ENCODE data around the gene CAMK1D.

Gene CAMK1D

DNA sequence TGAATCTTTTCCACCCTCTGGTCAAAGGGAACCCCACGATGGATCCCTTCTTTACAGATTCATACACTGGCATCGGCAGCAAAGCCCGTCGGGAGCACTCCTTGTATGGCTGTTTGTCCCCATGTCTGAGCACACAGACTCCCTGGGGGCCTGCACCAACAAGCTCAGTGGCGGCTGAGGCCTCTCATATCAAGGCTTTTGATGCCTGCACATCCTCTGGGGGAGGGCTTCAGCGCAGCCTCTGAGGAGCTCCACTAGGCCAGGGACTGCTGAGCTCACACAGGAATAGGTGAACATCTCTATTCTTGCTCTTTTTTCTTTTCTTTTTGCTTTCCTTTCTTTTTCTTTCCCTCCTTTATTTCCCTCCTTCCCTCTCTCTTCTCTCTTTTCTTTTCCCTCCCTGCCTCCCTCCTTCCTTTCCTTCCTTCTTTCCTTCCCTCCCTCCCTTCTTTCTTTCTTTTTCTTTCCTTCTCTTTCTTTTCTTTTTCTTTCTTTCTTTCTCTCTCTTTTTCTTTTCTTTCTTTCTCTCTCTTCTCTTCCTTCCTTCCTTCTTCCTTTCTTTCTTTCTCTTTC lies 477.5 kb downstream of the CAMK1D start:
- DNase-seq (ENCODE audit: low read depth) = no peak

DNA sequence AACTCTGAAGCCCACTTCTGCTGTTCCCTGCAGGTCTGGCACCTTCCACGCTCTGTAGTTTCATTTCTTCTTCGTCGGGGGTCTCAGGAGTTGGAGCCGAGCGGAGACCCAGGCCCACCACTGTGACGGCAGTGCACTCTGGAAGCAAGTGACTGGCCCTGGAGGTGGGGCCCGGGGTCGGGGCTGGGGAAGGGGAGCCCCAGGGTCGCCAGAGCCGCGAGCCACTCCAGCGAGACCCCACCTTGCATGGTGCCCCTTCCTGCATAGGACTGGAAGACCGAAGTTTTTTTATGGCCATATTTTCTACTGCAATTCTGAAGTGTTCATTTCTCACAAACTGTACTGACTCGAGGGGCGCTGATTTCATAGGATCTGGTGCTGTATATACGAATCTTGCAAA lies 479.4 kb downstream of the CAMK1D start:
- DNase-seq (ENCODE audit: low read depth) = no peak

DNA sequence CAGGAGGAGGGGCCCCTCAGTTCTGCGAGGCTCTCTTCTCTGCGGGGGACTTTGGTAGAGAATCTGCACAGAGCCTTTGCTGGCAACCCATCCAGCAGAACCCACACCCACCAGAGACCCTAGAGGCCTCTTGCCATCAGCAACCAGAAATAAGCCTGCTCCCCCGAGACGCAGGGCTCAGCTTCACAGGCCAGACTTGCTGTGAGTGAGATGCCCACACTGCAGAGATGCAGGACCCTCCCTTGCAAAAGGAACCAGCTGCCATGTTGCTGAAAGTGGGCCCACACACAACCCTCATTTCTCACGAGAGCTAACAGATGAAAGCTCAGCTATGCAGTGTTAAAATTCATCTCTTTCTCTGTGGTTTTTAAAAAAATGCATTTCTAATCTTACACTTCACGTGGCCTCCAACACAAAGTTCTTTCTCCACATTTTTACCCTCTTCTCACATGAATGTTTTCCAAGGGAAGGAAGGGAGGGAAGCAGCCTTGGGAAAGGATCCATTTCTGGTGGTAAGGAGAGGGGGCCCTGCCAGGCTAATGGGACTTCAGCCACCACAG lies 480.6 kb downstream of the CAMK1D start:
- no peak for DNase-seq (ENCODE audit: low read depth)

DNA sequence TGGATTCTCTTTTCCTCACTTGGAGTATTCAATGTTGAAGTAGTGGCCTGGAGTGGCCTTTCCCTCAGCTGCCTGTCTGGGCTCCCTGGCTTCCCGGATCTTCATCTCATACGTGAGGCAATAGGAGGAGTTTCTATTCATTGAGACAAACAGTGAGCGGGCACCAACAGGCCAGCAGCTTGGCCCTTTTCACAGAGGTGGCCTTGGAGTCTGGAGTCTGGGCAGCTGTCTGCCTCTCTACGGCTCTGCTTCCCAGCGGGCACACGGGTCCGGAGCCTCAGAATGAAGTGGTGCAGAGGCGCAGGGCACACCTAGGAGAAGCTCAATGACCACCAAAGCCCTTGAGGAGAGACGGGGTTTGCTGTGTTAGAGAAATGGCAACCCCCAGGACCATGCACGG lies 482.7 kb downstream of the CAMK1D start:
- no peak for DNase-seq (ENCODE audit: low read depth)

DNA sequence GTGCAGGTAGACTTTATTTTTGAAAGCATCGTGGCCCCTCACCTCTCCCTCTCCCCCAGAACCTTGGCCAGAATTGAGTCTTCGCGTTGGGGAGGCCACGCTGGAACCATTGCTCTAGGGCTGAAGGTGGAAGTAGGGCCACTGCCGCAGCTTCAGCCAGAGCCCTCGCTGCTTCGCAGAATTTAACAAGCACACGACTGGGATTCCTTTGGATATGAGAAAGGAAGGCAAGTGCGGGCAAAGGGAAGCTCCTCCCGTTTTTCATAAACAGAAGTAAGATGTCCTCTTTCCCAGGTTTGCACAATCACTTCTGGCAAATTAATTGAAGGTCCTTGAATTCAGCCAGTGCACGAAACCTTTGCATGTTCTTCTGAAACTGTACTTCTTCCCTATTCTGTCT lies 484.1 kb downstream of the CAMK1D start:
- no peak for DNase-seq (ENCODE audit: low read depth)

DNA sequence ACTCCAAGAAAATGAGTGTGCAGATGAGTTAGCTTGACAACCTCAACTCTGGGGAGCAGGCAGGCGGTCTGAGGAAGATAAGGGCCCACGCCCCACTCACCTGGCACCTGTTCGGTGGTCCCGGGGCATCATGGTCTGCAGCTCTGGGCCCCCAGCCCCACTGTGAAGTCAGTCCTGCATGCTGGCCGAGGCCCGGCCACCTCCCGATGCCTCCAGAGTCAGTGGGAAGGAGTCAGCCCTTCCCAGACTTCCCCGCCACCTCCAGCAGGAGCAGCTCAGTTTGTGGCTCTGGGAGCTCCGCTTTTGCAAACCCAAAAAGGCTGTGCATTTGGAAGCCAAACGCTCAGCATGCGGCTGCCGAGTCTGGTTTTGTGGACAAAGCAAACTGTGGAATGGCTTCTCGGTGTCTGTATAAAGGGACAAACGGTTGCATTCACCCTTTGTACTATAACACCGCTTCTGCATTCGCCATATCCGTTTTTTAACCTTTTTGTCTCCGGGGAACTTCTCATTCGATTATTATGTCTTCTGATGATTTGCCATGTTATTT lies 484.8 kb downstream of the CAMK1D start:
- no peak for DNase-seq (ENCODE audit: low read depth)

DNA sequence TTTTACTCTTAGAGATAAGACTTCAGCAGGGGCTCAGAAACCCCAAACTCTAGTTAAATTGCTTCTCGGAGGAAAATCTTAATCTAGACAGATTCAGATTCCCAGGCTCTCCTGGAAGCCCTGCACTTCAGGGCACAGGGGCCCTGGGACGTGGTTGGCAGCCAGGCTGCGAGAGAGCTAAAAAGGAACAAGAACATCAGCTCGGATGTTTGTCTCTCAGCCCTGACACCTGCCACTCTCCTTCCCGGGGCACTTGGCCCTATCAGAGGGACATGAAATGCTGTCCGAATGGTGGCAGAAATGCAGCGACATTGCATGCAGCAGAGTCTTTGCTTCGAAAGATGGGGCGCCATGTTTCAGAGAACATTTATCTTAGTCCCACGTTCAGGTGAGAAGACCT lies 485.4 kb downstream of the CAMK1D start:
- no peak for DNase-seq (ENCODE audit: low read depth)

DNA sequence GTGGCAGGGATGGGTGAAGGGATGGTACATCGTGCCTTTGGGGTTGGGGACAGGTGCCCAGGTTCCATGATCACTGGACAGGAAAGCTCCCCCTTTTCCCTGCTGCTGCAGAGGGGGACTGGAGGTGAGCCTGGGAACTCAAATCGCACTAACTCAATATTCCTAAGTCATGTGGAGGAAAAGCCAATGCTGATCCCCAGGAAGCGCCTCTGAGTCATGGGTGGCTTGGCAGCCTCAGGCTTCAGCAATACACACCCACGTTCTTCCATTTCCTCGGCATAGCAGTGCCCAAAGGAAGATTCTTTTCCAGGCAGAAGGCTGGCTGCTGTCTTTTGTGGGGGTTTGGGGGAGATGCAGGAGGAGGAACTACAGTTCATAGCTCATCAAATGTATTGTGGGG lies 486.4 kb downstream of the CAMK1D start:
- DNase-seq (ENCODE audit: low read depth) = peak; percentile 37

DNA sequence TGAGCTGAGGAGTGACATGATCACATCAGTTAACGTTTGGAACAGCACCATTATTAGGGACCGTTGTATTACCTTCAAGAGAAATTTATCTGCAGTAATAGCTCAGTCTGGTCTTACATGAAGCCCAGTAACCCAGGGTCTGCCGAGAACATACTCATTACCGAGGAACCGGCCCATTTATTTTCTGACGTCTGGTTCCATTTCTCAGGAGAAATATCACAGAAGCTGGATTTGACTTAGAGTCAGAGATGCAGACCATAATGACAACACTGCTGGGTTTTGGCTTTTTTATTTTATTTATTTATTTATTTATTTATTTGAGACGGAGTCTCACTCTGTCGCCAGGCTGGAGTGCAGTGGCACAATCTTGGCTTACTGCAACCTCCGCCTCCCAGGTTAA lies 489.0 kb downstream of the CAMK1D start:
- DNase-seq (ENCODE audit: low read depth) = no peak

DNA sequence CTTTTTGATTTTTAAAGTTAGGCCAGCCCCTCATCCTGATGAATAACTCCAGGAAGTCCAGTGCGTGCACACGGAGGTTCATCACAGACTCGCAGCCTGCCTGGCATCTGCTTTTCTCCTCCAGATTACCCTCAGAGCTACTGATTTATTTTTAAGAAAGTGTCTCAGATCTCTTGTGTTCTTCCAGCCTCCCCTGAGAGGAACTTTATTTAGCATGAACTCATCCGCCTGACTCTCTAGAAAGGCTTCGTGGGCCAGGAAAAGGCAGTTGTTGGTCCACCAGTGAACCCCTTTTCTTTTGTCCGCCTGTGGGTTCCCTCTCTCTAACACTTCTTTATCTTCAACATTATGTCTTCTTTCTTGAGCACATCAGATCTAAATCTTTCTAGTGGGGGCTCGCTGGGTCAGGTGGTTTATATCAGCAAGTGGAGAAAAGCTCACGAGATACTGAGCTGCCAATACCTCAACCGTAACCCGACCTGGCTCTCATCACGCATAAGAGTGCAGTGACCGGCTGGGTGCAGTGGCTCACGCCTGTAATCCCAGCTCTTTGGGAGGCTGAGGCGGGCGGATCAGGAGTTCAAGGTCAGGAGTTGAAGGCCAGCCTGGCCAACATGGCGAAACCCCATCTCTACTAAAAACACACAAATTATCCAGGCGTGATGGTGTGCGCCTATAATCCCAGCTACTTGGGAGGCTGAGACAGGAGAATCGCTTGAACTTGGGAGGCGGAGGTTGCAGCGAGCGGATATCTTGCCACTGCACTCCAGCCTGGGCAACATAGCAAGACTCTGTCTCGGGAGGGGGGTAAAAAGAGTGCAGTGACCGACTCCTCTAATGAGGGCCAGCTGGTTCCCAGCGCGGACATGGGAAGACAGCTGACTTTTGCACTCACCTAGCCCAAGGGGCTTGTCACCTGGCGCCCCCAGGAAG lies 489.9 kb downstream of the CAMK1D start:
- no peak for DNase-seq (ENCODE audit: low read depth)

DNA sequence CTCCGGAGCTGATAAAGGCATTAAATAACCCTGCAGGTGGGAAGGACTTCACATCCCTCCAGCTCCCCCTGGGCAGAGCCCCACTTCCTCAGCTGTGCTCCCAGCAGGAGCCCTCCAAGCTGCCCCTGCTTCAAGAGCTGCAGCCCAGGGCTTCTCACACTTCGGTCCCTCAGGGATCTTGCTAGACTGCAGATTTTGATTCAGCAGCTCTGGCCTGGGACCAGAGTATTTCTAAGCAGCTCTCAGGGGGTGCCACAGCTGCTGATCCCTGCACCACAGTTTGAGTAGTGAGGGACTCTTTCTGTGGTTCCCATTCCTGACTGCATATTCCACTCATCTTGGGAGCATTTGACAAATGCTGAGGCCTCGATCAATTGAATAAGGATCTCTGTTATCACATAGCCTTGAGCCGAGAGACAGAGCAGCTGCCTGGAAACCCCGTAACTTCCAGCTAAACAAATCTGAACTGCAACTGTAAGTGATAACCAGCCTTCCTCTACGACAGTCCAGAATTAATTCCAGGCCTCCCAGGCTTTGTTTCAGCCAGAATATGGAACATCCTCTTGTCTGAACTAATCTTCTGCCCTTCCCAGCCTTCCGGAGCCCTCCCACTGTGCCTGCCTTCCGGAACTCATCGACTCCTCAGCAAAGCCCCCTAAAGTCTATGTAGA lies 490.7 kb downstream of the CAMK1D start:
- DNase-seq (ENCODE audit: low read depth) = no peak

DNA sequence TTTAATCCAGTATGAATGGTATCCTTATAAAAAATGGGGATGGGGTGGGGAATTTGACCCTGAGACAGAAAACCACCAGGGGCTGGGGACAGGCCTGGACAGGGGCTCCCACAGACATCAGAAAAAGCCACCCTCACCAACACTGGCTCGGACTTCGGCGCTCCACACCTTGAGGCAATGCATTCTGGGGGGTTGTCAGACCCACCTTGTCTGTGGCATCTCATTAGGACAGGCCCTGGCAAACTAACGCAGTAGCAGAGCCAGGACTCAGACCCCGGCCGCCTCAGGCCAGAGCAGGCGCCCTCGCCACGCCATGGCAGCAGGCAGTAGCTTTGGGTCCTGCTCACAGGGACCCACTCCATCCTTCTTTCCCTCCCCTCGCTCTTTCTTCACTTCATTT lies 492.1 kb downstream of the CAMK1D start:
- DNase-seq (ENCODE audit: low read depth) = no peak

DNA sequence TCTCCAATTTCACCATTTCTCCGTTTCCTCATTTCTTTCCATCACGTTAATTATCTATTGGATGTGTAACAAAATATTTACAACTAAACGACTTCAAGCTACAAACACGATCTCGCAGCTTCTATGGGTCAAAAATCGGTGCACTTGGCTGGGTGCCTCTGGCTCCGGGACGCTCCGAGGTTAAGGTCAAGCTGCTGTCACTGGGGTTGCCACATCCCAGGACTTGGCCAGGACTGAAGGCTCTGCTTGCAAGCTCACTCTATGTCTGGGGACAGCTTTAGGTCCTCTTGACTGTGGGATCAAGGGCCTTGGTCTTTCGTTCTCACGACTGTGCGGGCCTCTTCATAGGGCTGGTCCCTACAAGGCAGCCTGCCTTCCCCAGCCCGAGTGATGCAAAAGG lies 492.5 kb downstream of the CAMK1D start:
- DNase-seq (ENCODE audit: low read depth) = no peak

DNA sequence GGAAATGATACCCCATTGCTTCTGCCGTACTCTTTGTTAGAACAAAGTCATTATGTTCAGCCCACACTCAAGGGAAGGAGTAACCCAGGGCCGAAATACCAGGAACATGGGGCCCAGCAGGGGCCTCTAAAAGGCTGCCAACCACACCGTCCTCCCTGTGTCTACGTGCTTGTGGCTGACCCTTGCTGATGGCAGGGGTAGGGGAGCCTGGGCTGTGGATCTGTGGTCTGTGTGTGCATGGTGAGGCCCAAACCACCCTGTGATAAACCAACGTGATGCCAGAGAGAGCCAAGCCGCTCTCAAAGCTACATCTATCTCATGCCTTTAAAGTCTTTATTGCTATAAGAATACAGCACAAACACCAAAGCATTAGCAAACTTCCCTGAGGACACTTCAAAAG lies 493.0 kb downstream of the CAMK1D start:
- DNase-seq (ENCODE audit: low read depth) = no peak

DNA sequence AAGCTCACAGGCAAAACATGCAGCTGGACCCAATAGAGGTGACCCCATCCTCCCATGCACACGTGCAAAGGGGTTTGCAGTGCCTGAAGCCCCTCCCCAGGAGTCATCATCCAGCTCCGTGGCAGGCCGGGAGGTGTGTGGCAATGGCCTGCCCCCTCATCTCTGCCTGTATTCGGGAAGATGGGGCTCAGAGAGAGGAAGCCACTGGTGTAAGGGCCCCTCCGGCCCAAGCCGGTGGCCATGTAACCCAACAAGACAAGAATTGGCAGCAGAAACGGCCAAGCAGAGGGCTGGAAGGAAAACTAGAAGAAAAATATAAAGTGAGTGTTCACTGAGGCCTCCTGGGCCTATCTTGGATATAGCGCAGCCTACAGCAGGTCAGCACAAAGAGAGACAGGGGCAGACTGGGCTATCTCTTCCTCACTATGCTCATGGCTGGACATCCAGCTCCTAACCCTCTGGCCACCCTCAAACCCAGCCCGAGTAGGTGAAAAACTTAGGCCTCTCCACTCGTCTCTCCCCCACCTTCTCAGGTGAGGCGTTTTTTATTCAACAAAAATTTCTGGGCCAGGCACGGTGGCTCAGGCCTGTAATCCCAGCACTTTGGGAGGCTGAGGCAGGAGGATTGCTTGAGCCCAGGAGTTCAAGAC lies 494.1 kb downstream of the CAMK1D start:
- no peak for DNase-seq (ENCODE audit: low read depth)

DNA sequence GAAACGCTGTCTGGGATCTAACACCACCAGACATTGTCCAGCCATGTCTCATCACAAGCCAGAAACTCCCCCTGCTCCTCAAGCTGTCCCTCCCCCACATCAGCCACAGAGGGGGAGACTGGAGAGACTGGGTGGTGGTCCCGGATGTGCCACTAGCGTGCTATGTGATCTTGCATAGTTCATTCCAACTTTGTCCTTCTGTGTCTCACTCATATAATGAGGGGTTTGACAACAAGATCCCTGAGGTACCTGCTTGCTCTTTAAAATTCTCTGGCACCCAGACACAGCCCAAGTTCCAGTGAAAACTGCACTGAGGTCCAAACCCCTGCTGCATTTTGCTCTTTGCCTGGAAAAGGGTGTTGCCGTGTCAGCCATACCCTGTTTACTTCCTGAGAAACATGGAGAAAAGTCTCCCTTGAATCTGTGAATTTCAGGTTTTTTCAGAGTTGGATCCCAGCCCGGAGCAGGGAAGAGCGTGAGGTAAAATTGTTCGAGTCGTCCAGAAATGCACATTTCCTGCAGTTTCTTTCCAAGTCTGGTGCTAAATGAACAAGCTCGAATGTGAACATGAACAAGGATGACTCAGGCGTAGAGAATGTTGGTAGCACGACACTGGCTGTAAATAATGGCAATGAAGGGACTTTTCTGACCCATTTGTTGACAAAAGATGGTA lies 495.6 kb downstream of the CAMK1D start:
- DNase-seq (ENCODE audit: low read depth) = peak; percentile 55

DNA sequence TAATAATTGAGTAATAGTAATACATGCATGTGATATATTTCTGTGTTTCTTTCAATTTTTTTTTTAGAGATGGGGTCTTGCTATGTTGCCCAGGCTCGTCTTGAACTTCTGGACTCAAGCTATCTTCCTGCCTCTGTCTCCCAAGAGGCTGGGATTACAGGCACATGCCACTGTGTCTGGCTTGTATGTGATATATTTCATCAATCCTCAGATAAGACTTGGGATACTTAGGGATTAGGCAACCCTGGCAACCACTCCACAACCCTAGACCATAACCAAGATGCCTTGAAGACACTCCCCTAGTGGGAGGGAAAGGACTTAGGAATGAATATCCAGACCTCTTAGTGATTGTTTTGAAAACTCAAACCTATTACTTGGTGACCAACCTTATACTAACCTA lies 497.4 kb downstream of the CAMK1D start:
- peak; percentile 90 for DNase-seq (ENCODE audit: low read depth)

DNA sequence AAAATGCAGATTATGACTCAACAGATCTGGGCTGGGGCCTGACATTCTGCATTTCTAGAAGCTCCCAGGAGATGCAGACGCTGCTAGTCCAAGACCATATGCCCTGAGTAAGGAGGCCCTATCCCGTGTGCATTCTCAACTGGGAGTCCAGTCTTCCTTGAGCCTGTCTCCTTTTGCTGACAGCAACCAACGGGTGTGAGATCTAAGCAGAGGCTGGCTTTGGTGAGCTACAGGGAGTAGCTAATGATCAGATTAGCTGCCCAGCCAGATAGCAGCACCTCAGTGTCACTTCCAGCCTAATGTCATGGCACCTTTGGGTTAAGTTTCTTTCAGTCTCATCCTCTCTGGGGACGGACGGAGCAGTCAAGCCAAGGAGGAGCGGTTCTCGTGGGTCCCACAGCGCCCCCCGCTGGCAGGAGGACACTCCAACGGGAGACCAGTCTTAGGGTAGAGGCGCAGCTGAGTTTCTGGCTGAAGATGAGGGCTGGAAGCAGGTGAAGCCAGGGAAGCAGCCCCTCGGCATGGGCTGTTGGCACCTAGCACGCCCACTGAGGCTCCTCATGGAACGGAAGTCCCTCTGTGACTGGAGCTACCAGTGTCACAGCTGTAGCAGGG lies 498.1 kb downstream of the CAMK1D start:
- DNase-seq (ENCODE audit: low read depth) = no peak

DNA sequence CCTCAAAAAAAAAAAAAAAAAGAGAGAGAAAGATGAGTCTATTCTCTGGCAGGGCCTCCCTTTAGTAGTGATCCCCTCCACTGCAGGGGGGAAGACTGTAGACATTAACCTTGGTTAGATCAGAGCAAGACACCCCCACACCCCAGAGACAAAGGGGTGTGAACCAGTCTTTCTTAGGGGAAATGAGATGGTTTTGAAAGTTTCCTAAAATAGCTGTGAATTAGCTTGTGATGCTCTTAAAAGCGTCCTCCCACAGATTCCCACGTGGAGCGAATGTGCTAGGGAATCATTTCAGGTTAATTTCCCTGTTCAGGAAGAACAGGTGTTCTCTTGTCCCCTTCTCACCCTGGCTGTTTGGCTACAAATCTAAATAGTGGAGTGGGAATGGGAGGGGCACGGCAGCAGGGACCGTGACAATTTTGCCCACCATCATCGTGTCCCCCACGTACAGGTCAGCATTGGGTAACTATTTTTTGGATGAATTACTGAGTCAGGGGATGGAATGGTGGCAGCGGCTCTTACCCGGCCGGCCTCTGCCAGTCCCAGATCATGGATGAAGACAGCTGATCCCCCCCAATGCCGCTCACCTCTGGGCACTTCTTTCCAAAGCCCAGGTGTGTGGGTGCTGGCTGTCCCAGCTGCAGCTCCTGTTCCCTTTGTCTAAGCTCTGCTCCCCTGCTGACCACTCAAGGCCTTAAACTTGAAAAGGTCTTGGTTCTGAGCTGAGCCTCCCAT lies 499.3 kb downstream of the CAMK1D start:
- DNase-seq (ENCODE audit: low read depth) = no peak

Measured in amniotic epithelial cell (primary cell).